CD4-positive, alpha-beta T cell (primary cell): ENCODE measurements around the gene POFUT1. TPM values are rescaled to one million over a fixed set of nuclear protein-coding genes. Genes with fewer than 3 reads are reported as not detected.

Source experiments
- ATAC-seq: fragments of 200-7000 bp; cut with Tn5 transposase; one replicate; pipeline ENCODE4 v1.10.0; 2022; ENCODE audit warnings: mild to moderate bottlenecking; ENCODE audit not compliant: poor library complexity
- CTCF ChIA-PET: fragments of 350-600 bp; sonication (Branson Sonifier 250); formaldehyde crosslinking; loops from one replicate; lab custom pipeline; 2021; ENCODE audit warnings: antibody characterized with exemption, inconsistent platforms; lab: Charles Lee
- POLR2A ChIA-PET: fragments of 350-600 bp; sonication (Branson Sonifier 250); formaldehyde crosslinking; loops from one replicate; lab custom pipeline; 2021; ENCODE audit warnings: antibody characterized with exemption, inconsistent platforms; lab: Charles Lee
- DNase-seq, 14 experiments: peaks; one replicate each; pipeline ENCODE4 v3.0.0-alpha.2; 2013 to 2020; ENCODE audit warnings: mixed read lengths in 2 of 14
- H3K27ac ChIP-seq, 2 donors: one replicate each; pipeline versions ENCODE4 v1.5.1 to v1.7.0; 2013; ENCODE audit warnings: low read length in 2 of 2, low read depth in 1 of 2, mild to moderate bottlenecking in 1 of 2
- H3K27me3 ChIP-seq, 2 experiments: 1 replicate in 1 of 2; 2 replicates in 1 of 2; pipeline versions ENCODE4 v1.6.1 to v1.7.0; 2013; ENCODE audit warnings: low read length in 2 of 2, control low read depth in 1 of 2, mild to moderate bottlenecking in 1 of 2, moderate library complexity in 1 of 2; ENCODE audit not compliant: insufficient read depth in 2 of 2, control insufficient read depth in 1 of 2
- H3K36me3 ChIP-seq: one replicate; pipeline ENCODE4 v1.6.1; 2013; ENCODE audit warnings: low read length, control low read depth; ENCODE audit not compliant: insufficient read depth
- H3K4me1 ChIP-seq: one replicate; pipeline ENCODE4 v1.6.1; 2013; ENCODE audit warnings: low read length, control low read depth; ENCODE audit not compliant: insufficient read depth
- H3K4me3 ChIP-seq: one replicate; pipeline ENCODE4 v1.5.1; 2013; ENCODE audit warnings: mild to moderate bottlenecking, low read length, moderate library complexity
- H3K9me3 ChIP-seq, 2 experiments: 1 replicate in 1 of 2; 2 replicates in 1 of 2; pipeline versions ENCODE4 v1.6.1 to v1.7.0; 2013; ENCODE audit warnings: low read length in 2 of 2, mild to moderate bottlenecking in 2 of 2, control low read depth in 1 of 2, moderate library complexity in 1 of 2; ENCODE audit not compliant: control insufficient read depth in 1 of 2, insufficient read depth in 1 of 2
- H3K27ac Mint-ChIP-seq: one replicate; pipeline ENCODE4 v1.8.0; 2020; ENCODE audit warnings: mixed read lengths
- H3K27me3 Mint-ChIP-seq: one replicate; pipeline ENCODE4 v1.8.0; 2021; ENCODE audit warnings: mixed read lengths
- H3K36me3 Mint-ChIP-seq: one replicate; pipeline ENCODE4 v1.8.0; 2021; ENCODE audit warnings: low read depth, mixed read lengths
- H3K4me1 Mint-ChIP-seq: one replicate; pipeline ENCODE4 v1.8.0; 2021; ENCODE audit warnings: low read depth, mixed read lengths
- H3K4me3 Mint-ChIP-seq: one replicate; pipeline ENCODE4 v1.8.0; 2020; ENCODE audit warnings: mild to moderate bottlenecking, mixed read lengths
- H3K9me3 Mint-ChIP-seq: one replicate; pipeline ENCODE4 v1.8.0; 2020; ENCODE audit warnings: mixed read lengths
- CTCF ChIP-seq: fragments of 200-600 bp; IDR thresholded peaks from one replicate; pipeline ENCODE4 v1.8.0; 2022; ENCODE audit warnings: antibody characterized with exemption, mild to moderate bottlenecking
- intact Hi-C, 2 experiments: fragments of 100-400 bp; cut with DNase I in 1 of 2; cut with micrococcal nuclease in 1 of 2; formaldehyde crosslinking; loops; one replicate each; pipeline versions ENCODE4 v1.15.1 to v1.9.0; 2023 to 2025; cut with DNase I, micrococcal nuclease
- total RNA-seq, 174 experiments: library from RNA in 2 of 174; stranded (reverse) in 2 of 174; gene quantifications; one replicate each; pipeline ENCODE4 v1.2.3 and lab custom pipeline; 2021 to 2026

POFUT1 gene
- total RNA-seq, 2 experiments from 2014 or later = 7.5 to 8.8 TPM

GRCh38 chr20:32199006-32199405 is 8.7 kb upstream of the POFUT1 start:
- Histone ChIP-seq H3K36me3 (peaks cover 85% of the 10 kb centered on the region), H3K4me3 (no peak overlapping the region), H3K9me3 (no peaks in the 10 kb centered on the region), H3K4me1 (peaks cover 20% of the 10 kb centered on the region), H3K27me3 (no peaks in the 10 kb centered on the region), H3K27ac (no peak overlapping the region)
- Mint-ChIP-seq H3K36me3 (peaks cover 92% of the 10 kb centered on the region), H3K9me3 (no peaks in the 10 kb centered on the region), H3K27ac (no peak overlapping the region), H3K27me3 (no peaks in the 10 kb centered on the region), H3K4me1 (peaks cover 36% of the 10 kb centered on the region), H3K4me3 (no peak overlapping the region)
- no peak for DNase-seq
- intact Hi-C loops = no loop called here
- TF ChIP-seq CTCF = no peak
- ATAC-seq = no peak
- CTCF ChIA-PET = no interaction called here
- POLR2A ChIA-PET = no interaction called here

GRCh38 chr20:32201296-32201976 is 6.2 kb upstream of the POFUT1 start:
- Histone ChIP-seq H3K4me1 (peaks cover 44% of the 10 kb centered on the region), H3K4me3 (no peak overlapping the region), H3K9me3 (no peaks in the 10 kb centered on the region), H3K27me3 (no peaks in the 10 kb centered on the region), H3K36me3 (peaks cover 72% of the 10 kb centered on the region), H3K27ac (no peak overlapping the region)
- Mint-ChIP-seq H3K4me3 (no peak overlapping the region), H3K36me3 (peaks cover 79% of the 10 kb centered on the region), H3K4me1 (peaks cover 56% of the 10 kb centered on the region), H3K27ac (no peak overlapping the region), H3K9me3 (no peaks in the 10 kb centered on the region), H3K27me3 (no peaks in the 10 kb centered on the region)
- TF ChIP-seq CTCF = no peak
- ATAC-seq = no peak
- DNase-seq = no peak
- ChIA-PET POLR2A (interaction anchor here (1.4 kb wide), 1 partner anchor 379 kb away, joined by 3 read pairs; no protein-coding TSS in a partner anchor), CTCF (no interaction called here)
- intact Hi-C loops = loop anchor here in 1 of 2 experiments (10.0 kb wide), 1 partner anchor 623 kb away; no protein-coding TSS in a partner anchor

GRCh38 chr20:32201977-32202363 is 5.7 kb upstream of the POFUT1 start:
- peaks cover 79% of the 10 kb centered on the region for H3K36me3 Mint-ChIP-seq
- peak overlapping the region; percentile 92 for H3K27ac Mint-ChIP-seq
- DNase-seq = no peak
- TF ChIP-seq CTCF = no peak
- intact Hi-C loops = loop anchor here in 1 of 2 experiments (10.0 kb wide), 1 partner anchor 623 kb away; no protein-coding TSS in a partner anchor
- no peaks in the 10 kb centered on the region for H3K9me3 Mint-ChIP-seq
- POLR2A ChIA-PET = interaction anchor here (1.4 kb wide), 1 partner anchor 378 kb away, joined by 3 read pairs; no protein-coding TSS in a partner anchor
- H3K27me3 Mint-ChIP-seq = no peaks in the 10 kb centered on the region
- Histone ChIP-seq H3K4me1 (peaks cover 49% of the 10 kb centered on the region), H3K27me3 (no peaks in the 10 kb centered on the region), H3K4me3 (no peak overlapping the region), H3K27ac (no peak overlapping the region), H3K9me3 (no peaks in the 10 kb centered on the region), H3K36me3 (peaks cover 68% of the 10 kb centered on the region)
- CTCF ChIA-PET = no interaction called here
- H3K4me3 Mint-ChIP-seq = no peak overlapping the region
- no peak for ATAC-seq
- H3K4me1 Mint-ChIP-seq = peaks cover 61% of the 10 kb centered on the region
